GM21619 (cell line): ENCODE measurements around the gene TSPAN33.
A peak's percentile ranks its signal among the peaks of the same experiment; 100 is the strongest.

ENCODE experiments used
- ATAC-seq: cut with Tn5 transposase; IDR thresholded peaks from one replicate; pipeline ENCODE4 v1.9.1; 2021; ENCODE audit not compliant: unreplicated experiment

TSPAN33 gene

DNA sequence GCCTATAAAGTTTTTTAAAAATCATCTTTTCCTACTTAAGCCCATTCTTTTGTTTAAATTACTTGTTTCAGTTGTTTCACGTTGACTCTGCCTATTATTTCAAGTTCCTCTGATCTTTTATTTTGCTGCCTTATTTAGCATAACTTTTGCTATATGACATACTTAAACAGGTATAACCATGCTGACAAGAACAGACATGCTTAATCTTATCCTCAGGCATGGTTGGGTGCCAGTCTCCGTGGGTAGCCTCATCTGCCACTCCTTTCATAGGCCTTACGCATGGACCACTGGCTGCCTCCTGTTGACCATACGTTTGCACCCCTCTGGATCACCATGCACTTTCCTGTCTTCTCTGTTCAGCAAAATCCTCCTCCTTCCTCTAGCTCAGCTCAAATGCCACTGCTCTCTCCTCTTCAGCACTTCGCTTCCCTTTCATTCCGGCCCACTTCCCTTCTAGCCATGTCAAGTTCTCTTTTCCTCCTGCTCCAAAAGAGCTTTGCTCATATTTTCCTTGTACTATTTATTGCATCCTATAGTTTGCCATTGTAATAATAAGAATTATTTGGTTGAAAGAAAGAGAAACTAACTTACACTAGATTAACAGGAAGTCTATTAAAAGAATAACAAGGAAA is 10.0 kb upstream of the TSPAN33 start:
- no peak for ATAC-seq

- ATAC-seq, result peak; percentile 70
Observed at GRCh38 chr7:129136887-129137642, 7.4 kb upstream of the TSPAN33 start.

DNA sequence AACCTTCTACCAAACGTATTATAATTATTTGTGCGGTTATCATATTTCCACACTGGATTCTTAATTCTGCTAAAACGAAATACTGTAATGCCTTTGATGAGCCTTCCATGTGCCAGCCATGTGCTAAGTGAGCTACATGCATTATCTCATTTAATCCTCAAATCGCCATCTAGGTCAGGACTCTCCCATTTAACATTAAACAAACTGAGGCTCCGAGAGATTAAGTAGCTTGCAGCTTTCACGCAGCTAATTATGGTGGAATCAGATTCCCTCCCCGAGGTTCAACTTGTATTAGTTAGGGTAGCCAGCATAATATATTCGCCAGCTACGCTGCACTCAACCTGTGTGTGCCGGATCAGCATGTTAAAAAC is 798 bp upstream of the TSPAN33 start:
- ATAC-seq, result no peak

DNA sequence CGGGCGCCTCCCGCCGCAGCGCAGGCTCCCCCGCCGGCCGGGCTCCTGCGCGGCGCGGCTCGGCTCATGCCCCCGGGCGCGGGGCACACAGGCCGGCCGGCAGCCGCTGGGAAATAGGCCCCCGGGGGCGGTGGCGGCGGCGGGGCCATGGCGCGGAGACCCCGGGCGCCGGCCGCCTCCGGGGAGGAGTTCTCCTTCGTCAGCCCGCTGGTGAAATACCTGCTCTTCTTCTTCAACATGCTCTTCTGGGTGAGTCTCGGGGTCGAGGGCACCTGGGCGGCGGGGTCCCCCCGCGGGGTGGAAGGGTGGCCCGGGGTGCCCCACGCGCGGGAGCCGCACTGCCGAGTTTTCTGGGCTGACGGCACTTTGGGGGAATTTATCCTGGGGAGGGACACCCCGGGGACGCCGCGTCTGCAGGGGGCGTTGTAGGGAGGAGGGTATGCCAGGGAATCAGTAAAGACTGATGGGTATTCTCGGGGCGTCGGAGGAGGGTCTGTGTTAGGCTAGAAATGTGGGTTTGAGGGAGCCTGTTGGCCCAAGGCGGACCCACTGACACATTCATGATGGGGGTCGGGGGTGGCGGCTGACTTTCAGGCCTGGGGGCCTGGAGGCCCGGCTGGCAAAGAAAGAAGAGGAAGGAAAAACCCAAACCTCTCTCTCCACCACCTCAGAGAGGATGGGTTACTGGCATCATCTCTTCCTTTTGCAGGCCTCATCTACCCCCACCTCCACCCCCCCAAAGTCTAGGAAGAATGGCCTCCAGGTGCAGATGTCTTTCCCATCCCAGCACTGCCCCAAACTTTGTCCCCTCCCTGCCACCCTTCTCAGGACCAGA is 544 bp downstream of the TSPAN33 start:
- ATAC-seq, result peak; percentile 12

DNA sequence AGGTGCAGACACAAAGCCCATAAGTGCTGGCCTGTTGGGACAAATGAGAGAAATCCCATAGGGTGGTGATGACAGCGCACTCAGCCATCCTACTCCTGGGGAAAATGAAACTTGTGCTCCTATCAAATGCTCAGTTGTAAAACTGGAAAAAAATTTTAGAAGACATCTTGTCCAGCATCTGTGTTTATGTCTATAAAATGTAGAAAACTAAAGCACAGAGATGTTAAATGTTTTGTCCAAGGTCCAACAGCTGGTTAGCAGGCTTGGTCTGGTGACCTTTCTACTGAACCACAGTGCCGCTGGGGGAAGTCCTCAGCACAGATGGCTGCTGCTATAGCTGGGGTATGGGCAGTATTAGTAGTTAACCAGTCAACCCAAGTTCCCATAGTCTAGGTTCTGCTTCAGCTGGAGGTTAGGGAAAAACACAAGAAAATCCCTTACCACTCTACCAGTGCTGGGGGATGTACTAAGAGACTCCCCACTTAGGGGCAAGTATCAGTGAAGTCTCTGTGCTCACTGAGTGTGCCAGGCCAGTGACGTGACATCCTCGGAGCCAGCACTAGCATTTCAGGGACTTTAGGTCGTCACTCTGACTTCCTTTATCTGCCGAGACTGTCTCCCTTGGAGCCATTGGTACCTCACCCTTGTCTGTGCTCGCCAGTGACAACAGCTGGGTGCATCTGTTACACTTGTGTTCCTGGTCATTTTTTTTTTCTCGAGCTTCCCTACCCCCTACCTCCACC is 1.9 kb downstream of the TSPAN33 start:
- peak; percentile 72 for ATAC-seq

GRCh38 chr7:129147731-129148130 is 3.2 kb downstream of the TSPAN33 start:
- ATAC-seq, result no peak

GRCh38 chr7:129149511-129149910 is 5.0 kb downstream of the TSPAN33 start:
- no peak for ATAC-seq

DNA sequence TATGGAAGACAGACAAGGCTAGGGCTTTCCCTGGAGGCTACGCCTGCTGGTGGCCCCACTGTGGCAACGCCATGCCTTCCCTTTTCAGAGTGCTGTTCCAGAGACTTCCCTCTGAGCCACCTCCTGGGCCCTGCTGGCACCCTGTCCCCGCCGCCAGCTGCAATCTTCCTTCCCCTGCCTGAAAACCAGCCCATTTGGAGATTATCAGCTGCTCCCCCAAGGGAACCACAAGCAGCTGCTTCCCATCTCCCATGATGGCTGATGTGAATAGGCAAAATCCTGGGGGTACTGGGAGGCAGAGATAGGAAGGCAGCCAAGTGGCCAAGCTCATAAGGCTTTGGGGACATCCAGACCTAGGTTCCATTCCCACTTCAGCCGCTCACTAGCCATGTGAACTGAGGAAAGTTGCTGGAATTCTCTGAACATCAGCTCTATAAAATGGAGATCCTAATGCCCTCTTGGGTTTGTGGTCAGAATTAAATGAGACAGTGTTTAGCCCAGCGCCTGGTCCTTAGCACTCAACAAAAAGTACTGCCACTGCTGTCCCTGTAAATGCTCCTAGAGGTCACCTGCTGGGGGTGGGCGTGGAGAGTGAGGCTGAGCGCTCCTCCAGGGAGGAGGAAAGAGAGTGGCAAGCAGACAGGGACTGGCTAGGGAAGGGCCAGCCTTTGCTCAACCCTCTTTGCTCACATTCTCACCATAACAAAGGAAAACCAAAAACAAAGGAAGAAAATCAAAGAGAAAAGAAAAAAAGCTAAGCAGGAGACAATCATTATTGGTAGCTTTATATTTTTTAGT is 5.9 kb downstream of the TSPAN33 start:
- ATAC-seq, result no peak

DNA sequence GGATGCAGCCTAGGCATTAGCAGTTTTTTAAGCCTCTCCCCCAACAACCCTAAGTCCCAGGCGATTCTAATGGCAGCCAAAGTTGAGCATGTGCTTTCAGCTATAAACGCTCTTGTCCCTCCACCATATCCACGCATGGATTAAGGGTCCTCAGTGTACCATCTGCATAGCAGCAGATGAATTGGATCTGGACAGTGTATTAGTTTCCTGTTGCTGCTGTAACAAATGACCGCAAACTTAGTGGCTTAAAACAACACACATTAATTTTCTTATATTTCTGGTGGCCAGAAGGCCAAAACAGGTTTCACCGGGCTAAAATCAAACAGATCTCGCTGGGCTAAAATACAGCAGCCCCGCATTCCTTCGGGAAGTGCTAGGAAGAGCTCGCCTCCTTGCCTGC is 13.1 kb downstream of the TSPAN33 start:
- no peak for ATAC-seq

- no peak for ATAC-seq
Observed at GRCh38 chr7:129159539-129159938, 15.0 kb downstream of the TSPAN33 start.

DNA sequence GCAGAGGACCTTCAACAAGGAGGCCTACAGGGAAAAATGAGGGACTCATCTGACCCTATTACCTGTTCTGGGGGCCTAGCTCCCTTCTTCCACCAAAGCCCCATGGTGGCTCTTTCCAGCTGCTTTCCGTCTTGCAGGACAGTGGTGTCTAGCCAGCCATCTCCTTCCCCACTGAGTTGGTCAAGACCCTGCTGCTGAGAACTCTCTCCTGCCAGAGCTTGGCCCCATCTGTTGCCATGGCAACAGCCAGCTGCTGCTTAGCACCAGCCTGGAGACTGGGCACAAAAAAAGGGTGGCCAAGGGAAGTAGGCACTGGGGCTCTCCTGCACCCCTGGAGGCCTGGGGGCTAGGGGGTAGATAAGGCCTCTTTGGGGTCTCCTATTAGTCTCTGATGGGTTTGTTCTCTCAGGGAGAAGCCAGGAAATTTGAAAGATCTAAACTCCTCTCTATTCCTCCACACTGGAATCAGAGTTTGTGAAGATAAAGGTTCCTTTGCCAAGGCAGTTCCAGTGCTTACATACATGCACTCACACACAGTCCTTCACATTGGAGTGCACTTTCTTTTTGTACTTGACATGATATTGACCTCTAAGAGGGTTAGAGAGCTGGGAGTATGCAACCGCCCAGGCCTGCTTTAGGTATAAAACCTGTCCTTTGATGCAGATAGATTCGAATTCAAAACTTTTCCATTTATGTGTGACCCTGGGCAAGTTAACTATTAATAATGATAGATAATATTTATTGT is 15.8 kb downstream of the TSPAN33 start:
- no peak for ATAC-seq

DNA sequence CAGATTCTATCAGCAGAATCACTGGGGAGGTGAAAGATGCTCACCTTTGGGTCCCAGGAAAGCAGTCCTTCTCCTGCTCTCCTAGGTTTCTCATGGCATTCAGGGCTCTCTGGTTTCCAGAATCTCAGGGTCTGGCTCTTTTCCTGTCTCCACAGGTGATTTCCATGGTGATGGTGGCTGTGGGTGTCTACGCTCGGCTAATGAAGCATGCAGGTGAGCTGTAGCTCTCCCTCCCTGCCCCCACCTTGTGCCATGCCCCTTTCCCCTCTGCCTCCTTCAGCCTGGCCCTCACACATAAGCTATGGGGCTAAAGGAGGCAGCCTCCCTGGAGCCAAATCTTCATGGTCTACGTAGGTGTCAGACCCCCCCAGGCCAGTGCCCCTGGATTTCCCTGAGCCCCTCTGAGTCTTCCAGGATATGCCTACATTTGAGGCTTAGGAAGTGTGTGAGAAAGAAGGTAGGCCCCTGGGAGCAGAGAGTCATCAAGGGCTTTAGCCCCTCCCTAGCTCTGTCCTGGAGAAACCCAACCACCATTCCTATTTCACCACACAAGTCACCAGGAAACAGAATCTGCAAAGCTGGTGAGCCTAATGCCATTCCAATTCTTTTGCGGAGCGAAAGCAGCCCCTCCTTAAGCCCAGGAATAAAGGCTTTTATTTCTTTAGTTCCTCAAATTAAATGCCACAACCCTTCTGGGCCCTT is 17.2 kb downstream of the TSPAN33 start:
- ATAC-seq, result no peak

GRCh38 chr7:129162732-129163131 is 18.2 kb downstream of the TSPAN33 start:
- no peak for ATAC-seq

DNA sequence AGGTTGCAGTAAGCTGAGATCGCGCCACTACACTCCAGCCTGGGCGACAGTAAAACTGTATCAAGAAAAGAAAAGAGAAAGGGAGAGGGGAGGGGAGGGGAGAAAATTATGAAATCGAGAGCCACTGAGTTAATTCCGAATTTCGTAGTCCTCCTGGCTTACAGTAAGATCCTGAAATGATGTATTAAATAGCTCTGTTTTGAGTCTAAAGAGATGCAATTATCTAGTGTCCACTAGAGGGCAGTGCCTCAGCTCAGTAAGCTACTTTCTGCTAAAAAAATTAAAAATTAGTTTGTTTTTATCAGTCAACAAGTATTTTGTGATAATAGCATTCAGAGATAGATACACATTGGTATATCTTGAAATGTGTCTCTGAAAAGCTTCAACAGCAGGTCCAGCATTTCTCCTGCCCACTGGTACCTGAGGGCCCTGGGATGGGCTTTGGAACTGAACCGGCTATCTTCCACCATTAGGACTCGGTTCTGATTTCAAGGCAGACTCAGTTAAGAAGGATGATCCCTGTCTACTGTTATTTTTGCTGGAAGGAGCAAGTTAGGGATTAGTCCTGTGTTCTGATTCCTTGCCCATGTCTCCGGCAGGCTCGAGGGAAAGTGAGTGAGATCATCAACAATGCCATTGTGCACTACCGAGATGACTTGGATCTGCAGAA is 19.5 kb downstream of the TSPAN33 start:
- ATAC-seq, result no peak

GRCh38 chr7:129166745-129167144 is 22.2 kb downstream of the TSPAN33 start:
- ATAC-seq, result peak; percentile 54

DNA sequence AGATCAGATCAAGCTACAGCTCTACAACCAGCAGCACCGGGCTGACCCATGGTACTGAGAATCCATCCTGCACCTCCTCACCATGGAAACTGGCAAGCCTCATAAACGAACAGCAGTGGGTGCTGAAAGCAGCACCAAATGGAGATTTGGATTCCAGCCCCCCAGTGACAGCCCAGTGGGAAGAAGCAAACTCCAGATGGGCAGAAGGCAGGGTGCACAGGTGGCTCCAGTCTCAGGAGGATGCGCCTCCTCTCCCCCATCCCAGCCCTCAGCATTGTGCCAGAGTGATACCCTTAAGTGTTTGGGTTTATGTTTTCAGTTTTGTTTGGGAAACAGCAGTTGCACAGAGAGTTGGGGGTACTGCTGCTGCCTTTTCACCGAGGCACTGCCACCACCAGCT is 23.3 kb downstream of the TSPAN33 start:
- no peak for ATAC-seq

GRCh38 chr7:129168231-129169021 is 23.9 kb downstream of the TSPAN33 start:
- no peak for ATAC-seq

GRCh38 chr7:129169171-129169671 is 24.7 kb downstream of the TSPAN33 start:
- ATAC-seq, result no peak
